Left lung (tissue), 10 donors: ENCODE data around the gene SLC22A14. TPM values are rescaled to one million over a fixed set of nuclear protein-coding genes. Genes with fewer than 3 reads are reported as not detected.

Source experiments
- ATAC-seq: fragments of 200-7000 bp; cut with Tn5 transposase; one replicate; pipeline ENCODE4 v1.9.1; 2020; ENCODE audit warnings: moderate library complexity
- DNase-seq, 4 donors: peaks; one replicate each; pipeline ENCODE4 v3.0.0-alpha.2; 2013 to 2020
- H3K27ac ChIP-seq, 2 donors: fragments of 200-600 bp; sonication (generic) in 1 of 2; one replicate each; pipeline versions ENCODE4 v1.5.0 to v1.8.0; 2020 to 2021
- H3K27me3 ChIP-seq, 2 donors: fragments of 200-600 bp; sonication (generic) in 1 of 2; one replicate each; pipeline versions ENCODE4 v1.5.0 to v1.8.0; 2020 to 2021
- H3K36me3 ChIP-seq, 2 donors: fragments of 200-600 bp; sonication (generic) in 1 of 2; one replicate each; pipeline versions ENCODE4 v1.5.0 to v1.8.0; 2020 to 2021
- H3K4me1 ChIP-seq, 2 donors: fragments of 200-600 bp; one replicate each; pipeline ENCODE4 v1.8.0; 2021
- H3K4me3 ChIP-seq, 2 donors: fragments of 200-600 bp; sonication (generic) in 1 of 2; one replicate each; pipeline versions ENCODE4 v1.5.0 to v1.8.0; 2020 to 2021; ENCODE audit warnings: mild to moderate bottlenecking in 1 of 2
- H3K9me3 ChIP-seq, 2 donors: fragments of 200-600 bp; sonication (generic) in 1 of 2; one replicate each; pipeline versions ENCODE4 v1.5.0 to v1.8.0; 2020 to 2021
- CTCF ChIP-seq, 2 donors: fragments of 200-600 bp; sonication (generic) in 1 of 2; IDR thresholded peaks; one replicate each; pipeline versions ENCODE4 v1.5.0 to v1.8.0; 2021; ENCODE audit warnings: antibody characterized with exemption in 2 of 2
- intact Hi-C, 2 donors: fragments of 100-400 bp; cut with DNase I; formaldehyde crosslinking; loops; one replicate each; pipeline versions ENCODE4 v1.11.2 to v1.14.2; 2022
- polyA plus RNA-seq, 6 donors: library from polyadenylated mRNA; unstranded; fragments of 120-200 nt; gene quantifications; one replicate each; pipeline ENCODE4 v1.2.1, GENCODE V29; 2013; ENCODE audit not compliant: insufficient read length in 6 of 6
- total RNA-seq, 2 donors: library from RNA; stranded (reverse); fragmentation: NEBNext Ultra II Directional; extraction: Animal tissue kit (Norgen Biotek cat#: 25700); gene quantifications; one replicate each; pipeline ENCODE4 v1.2.1, GENCODE V29; 2021
- donor health status: DM: no; HTN: yes; CAD: no.
- donor health status: DM: no; HTN: no; CAD: no.

SLC22A14 gene
- total and polyA plus RNA-seq, 8 donors: 0.11 to 0.24 (median 0.15) TPM; not detected in 2

GRCh38 chr3:38313263-38313662, 31.2 kb downstream of the SLC22A14 start:
- ATAC-seq: no peak
- TF ChIP-seq CTCF (IDR thresholded peaks at IDR 0.05): no peak
- H3K27ac ChIP-seq: no peak overlapping the region

GRCh38 chr3:38313695-38314094, 31.6 kb downstream of the SLC22A14 start:
- no peak for ATAC-seq
- no peaks in the 10 kb centered on the region for H3K9me3 ChIP-seq
- intact Hi-C loops: no loop called here

More at GRCh38 chr3:38313263-38313662, 31.2 kb downstream of the SLC22A14 start:
- no peak for DNase-seq
- Histone ChIP-seq H3K36me3 (no peaks in the 10 kb centered on the region), H3K4me3 (no peak overlapping the region), H3K4me1 (no peaks in the 10 kb centered on the region), H3K27me3 (no peaks in the 10 kb centered on the region), H3K9me3 (no peaks in the 10 kb centered on the region)
- intact Hi-C loops: no loop called here

GRCh38 chr3:38314112-38314763, 32.1 kb downstream of the SLC22A14 start:
- Histone ChIP-seq H3K27me3 (no peaks in the 10 kb centered on the region), H3K27ac (no peak overlapping the region), H3K36me3 (no peaks in the 10 kb centered on the region), H3K4me1 (no peaks in the 10 kb centered on the region), H3K4me3 (no peak overlapping the region), H3K9me3 (no peaks in the 10 kb centered on the region)
- ATAC-seq (no peak), DNase-seq (no peak)
- TF ChIP-seq CTCF (IDR thresholded peaks at IDR 0.05): no peak
- intact Hi-C loops: no loop called here

More at GRCh38 chr3:38313695-38314094, 31.6 kb downstream of the SLC22A14 start:
- no peak for TF ChIP-seq CTCF (IDR thresholded peaks at IDR 0.05)
- H3K27ac ChIP-seq: no peak overlapping the region
- DNase-seq: no peak
- H3K36me3 ChIP-seq: no peaks in the 10 kb centered on the region
- no peak overlapping the region for H3K4me3 ChIP-seq
- no peaks in the 10 kb centered on the region for H3K27me3 ChIP-seq
- no peaks in the 10 kb centered on the region for H3K4me1 ChIP-seq

- Histone ChIP-seq H3K27ac (no peak overlapping the region), H3K9me3 (no peaks in the 10 kb centered on the region), H3K27me3 (no peaks in the 10 kb centered on the region), H3K4me3 (no peak overlapping the region), H3K4me1 (no peaks in the 10 kb centered on the region), H3K36me3 (no peaks in the 10 kb centered on the region)
- DNase-seq (no peak), ATAC-seq (no peak)
- intact Hi-C loops: no loop called here
- no peak for TF ChIP-seq CTCF (IDR thresholded peaks at IDR 0.05)
Measured at GRCh38 chr3:38314764-38315487, 32.8 kb downstream of the SLC22A14 start.

GRCh38 chr3:38315488-38316230, 33.6 kb downstream of the SLC22A14 start:
- Histone ChIP-seq H3K4me3 (no peak overlapping the region), H3K27me3 (no peaks in the 10 kb centered on the region), H3K36me3 (no peaks in the 10 kb centered on the region), H3K4me1 (no peaks in the 10 kb centered on the region), H3K9me3 (peaks cover 0 to 3% of the 10 kb centered on the region in 2 donors), H3K27ac (no peak overlapping the region)
- TF ChIP-seq CTCF (IDR thresholded peaks at IDR 0.05): no peak
- intact Hi-C loops: no loop called here
- ATAC-seq: no peak
- DNase-seq: no peak
